ENCODE results near the gene IGLON5. TPM values are rescaled to one million over a fixed set of nuclear protein-coding genes. Genes with fewer than 3 reads are reported as not detected.

IGLON5 gene
- total RNA-seq, 1 experiment from 2014 or later = not detected

- no peak for DNase-seq (ENCODE audit: low read depth, low spot score)
- Histone ChIP-seq H3K4me2 (ENCODE audit: low read length) (no peak overlapping the region), H2AFZ (ENCODE audit: low read depth, low read length, poor library complexity, severe bottlenecking) (no peak overlapping the region), H3K9me2 (ENCODE audit: insufficient read depth) (no peaks in the 10 kb centered on the region), H3K27me3 (ENCODE audit: insufficient read depth, low read length) (peaks cover 8% of the 10 kb centered on the region; the same call in 1 of the 2 replicates), H3K79me2 (ENCODE audit: insufficient read depth, low read length) (no peaks in the 10 kb centered on the region), H3K36me3 (ENCODE audit: control insufficient read depth in 1 of 2, insufficient read depth in 2 of 2, low read length in 2 of 2) (no peaks in the 10 kb centered on the region), H3K9me3 (ENCODE audit: control insufficient read depth in 1 of 2, insufficient read depth in 1 of 2, low read depth in 1 of 2, low read length in 2 of 2) (no peaks in the 10 kb centered on the region), H3K9ac (ENCODE audit: low read length) (no peak overlapping the region), H3K27ac (ENCODE audit: low read depth, low read length) (no peak overlapping the region), H3K4me3 (replicated peaks in 1 of 2; ENCODE audit: low read depth in 1 of 2, low read length in 2 of 2) (no peak overlapping the region), H3K4me1 (ENCODE audit: control insufficient read depth in 1 of 2, insufficient read depth in 2 of 2, low read length in 2 of 2) (peaks cover 2 to 10% of the 10 kb centered on the region in 2 experiments; a peak in 2 of 4 replicates), H4K20me1 (ENCODE audit: insufficient read depth) (no peaks in the 10 kb centered on the region)
- intact Hi-C loops (cut with micrococcal nuclease) = no loop called here
- CTCF ChIA-PET = no interaction called here
- RAD21 ChIA-PET (ENCODE audit: low non-redundant PET in 1 of 2, low total read pairs in 2 of 2, uncharacterized antibody in 2 of 2, unreplicated experiment in 2 of 2) = no interaction called here
- POLR2A ChIA-PET = no interaction called here
- BruUV-seq (replicated peaks) = no TSS peak
- no peak for ATAC-seq
- TF ChIP-seq SRF (IDR thresholded peaks at IDR 0.05; ENCODE audit: low read depth) = no peak
- no peak for TF ChIP-seq ZNF274 (IDR thresholded peaks at IDR 0.05; ENCODE audit: low read depth, low read length)
- TF ChIP-seq EGR1 (IDR thresholded peaks at IDR 0.05; ENCODE audit: low read depth) = no peak
- no peak for TF ChIP-seq CTCF (IDR thresholded peaks at IDR 0.05 in 2 of 3, conservative IDR thresholded peaks at IDR 0.05 in 1 of 3; ENCODE audit: borderline replicate concordance in 1 of 3, insufficient read depth in 1 of 3, low read depth in 2 of 3, low read length in 2 of 3)
- no peak for TF ChIP-seq MAX (IDR thresholded peaks at IDR 0.05)
- TF ChIP-seq POLR2AphosphoS5 (IDR thresholded peaks at IDR 0.05; ENCODE audit: low read depth, low read length) = no peak
- no peak for TF ChIP-seq TCF7L2 (IDR thresholded peaks at IDR 0.05; ENCODE audit: borderline replicate concordance, extremely low read depth, insufficient read depth, insufficient read length)
- TF ChIP-seq POLR2A (IDR thresholded peaks at IDR 0.05; ENCODE audit: borderline replicate concordance, extremely low read depth, insufficient read depth, insufficient read length) = no peak
- no peak for TF ChIP-seq JUND (IDR thresholded peaks at IDR 0.05)
Observed at GRCh38 chr19:51326216-51327065, 15.0 kb downstream of the IGLON5 start.
